HepG2 (cell line): Measurements from ENCODE around the gene PHACTR1. TPM values are rescaled to one million over a fixed set of nuclear protein-coding genes. Genes with fewer than 3 reads are reported as not detected.

ENCODE experiments used
- ATAC-seq: fragments of 200-7000 bp; cut with Tn5 transposase; 3 replicates; pipeline ENCODE4 v1.9.1; 2020; ENCODE audit warnings: mild to moderate bottlenecking, moderate library complexity
- BruUV-seq: library from RNA; stranded (reverse); fragments of 400-500 nt; replicated peaks from 2 replicates; lab custom pipeline; 2021; lab: Mats Ljungman, UMichigan
- CTCF ChIA-PET: fragments of 300-600 bp; formaldehyde crosslinking; extraction: SDS; loops from one replicate; lab custom pipeline; 2021; ENCODE audit warnings: low total read pairs, inconsistent platforms, low intra/inter-chr PET ratio; lab: Yijun Ruan, JAX
- POLR2A ChIA-PET: fragments of 350-600 bp; sonication (Branson Sonifier 250); formaldehyde crosslinking; loops from one replicate; lab custom pipeline; 2020; ENCODE audit warnings: antibody characterized with exemption, inconsistent platforms; lab: Yijun Ruan, JAX
- DNase-seq: peaks from one replicate; pipeline ENCODE4 v3.0.0-alpha.2; 2015; ENCODE audit warnings: low spot score
- FAIRE-seq: peaks from 3 replicates; lab custom pipeline; 2011; peaks lifted over from hg19 to GRCh38; lab: Jason Lieb, UNC
- H2AFZ ChIP-seq: one replicate; pipeline ENCODE4 v1.6.1; 2011; ENCODE audit warnings: low read length, inconsistent platforms
- H3K27ac ChIP-seq: fragments of 300-600 bp; 3 replicates; pipeline ENCODE4 v1.8.0; 2011; ENCODE audit warnings: mixed run types, mild to moderate bottlenecking, mixed read lengths, low read length, inconsistent platforms; ENCODE audit not compliant: insufficient read depth; ENCODE audit errors: extremely low read length
- H3K27me3 ChIP-seq, 2 experiments: fragments of 200-600 bp in 1 of 2; 2 replicates in 1 of 2; 3 replicates in 1 of 2; pipeline versions ENCODE4 v1.6.0 to v1.8.0; 2011; ENCODE audit warnings: low read length in 2 of 2, mild to moderate bottlenecking in 2 of 2, moderate library complexity in 2 of 2, inconsistent platforms in 1 of 2; ENCODE audit not compliant: insufficient read depth in 2 of 2, control insufficient read depth in 1 of 2
- H3K36me3 ChIP-seq, 2 experiments: fragments of 200-600 bp in 1 of 2; replicated peaks in 1 of 2; 2 replicates in 1 of 2; 3 replicates in 1 of 2; pipeline versions ENCODE4 v1.5.1 to v1.8.0; 2011; ENCODE audit warnings: low read length in 2 of 2, inconsistent platforms in 1 of 2; ENCODE audit not compliant: insufficient read depth in 2 of 2, control insufficient read depth in 1 of 2
- H3K4me1 ChIP-seq: 2 replicates; pipeline ENCODE4 v1.5.1; 2012; ENCODE audit warnings: low read length, inconsistent platforms; ENCODE audit not compliant: insufficient read depth
- H3K4me2 ChIP-seq: 2 replicates; pipeline ENCODE4 v1.6.0; 2011; ENCODE audit warnings: low read depth, low read length, inconsistent platforms
- H3K4me3 ChIP-seq, 3 experiments: fragments of 200-600 bp in 1 of 3; sonication (generic), shearing (Covaris generic) in 1 of 3; replicated peaks in 1 of 3; 2 replicates each; pipeline ENCODE4 v1.5.1; 2011 to 2016; ENCODE audit warnings: low read length in 3 of 3, inconsistent platforms in 2 of 3, low read depth in 2 of 3, mild to moderate bottlenecking in 2 of 3, control low read depth in 1 of 3, mixed read lengths in 1 of 3; ENCODE audit not compliant: insufficient read depth in 1 of 3
- H3K79me2 ChIP-seq: one replicate; pipeline ENCODE4 v1.6.1; 2011; ENCODE audit warnings: low read length, inconsistent platforms; ENCODE audit not compliant: insufficient read depth
- H3K9ac ChIP-seq: 2 replicates; pipeline ENCODE4 v1.6.0; 2011; ENCODE audit warnings: mild to moderate bottlenecking, low read depth, low read length, inconsistent platforms; ENCODE audit not compliant: insufficient read depth
- H3K9me3 ChIP-seq: 2 replicates; pipeline ENCODE4 v1.5.1; 2012; ENCODE audit warnings: mild to moderate bottlenecking, low read length
- H4K20me1 ChIP-seq: 2 replicates; pipeline ENCODE4 v1.6.0; 2011; ENCODE audit warnings: inconsistent platforms, mild to moderate bottlenecking, low read length, moderate library complexity; ENCODE audit not compliant: insufficient read depth
- ATF7 ChIP-seq, 2 experiments: fragments of 450-650 bp in 1 of 2; sonication (generic) in 1 of 2; formaldehyde crosslinking in 1 of 2; IDR thresholded peaks; 2 replicates each; pipeline versions ENCODE4 v1.4.0 to v1.6.1; 2016 to 2020; ENCODE audit warnings: antibody characterized with exemption in 1 of 2, mild to moderate bottlenecking in 1 of 2, missing genetic modification reagents in 1 of 2
- EHMT2 ChIP-seq: fragments of 200-600 bp; sonication (generic); IDR thresholded peaks from 2 replicates; pipeline ENCODE4 v1.7.0; 2017; ENCODE audit warnings: antibody characterized with exemption, low read depth, low read length, borderline replicate concordance
- ETV5 ChIP-seq: IDR thresholded peaks from 2 replicates; pipeline ENCODE4 v1.6.1; 2018; ENCODE audit warnings: missing biosample characterization, missing genetic modification reagents, inconsistent platforms, borderline replicate concordance
- FOXC1 ChIP-seq: sonication (generic); formaldehyde crosslinking; IDR thresholded peaks from 2 replicates; pipeline ENCODE4 v1.8.0; 2022; ENCODE audit warnings: mild to moderate bottlenecking, missing genetic modification reagents, borderline replicate concordance
- FOXO4 ChIP-seq: sonication (generic); formaldehyde crosslinking; conservative IDR thresholded peaks from 2 replicates; pipeline ENCODE4 v1.8.1; 2023; ENCODE audit warnings: missing genetic modification reagents
- HMGXB3 ChIP-seq: sonication (generic); formaldehyde crosslinking; IDR thresholded peaks from 2 replicates; pipeline ENCODE4 v1.4.0; 2020; ENCODE audit warnings: missing genetic modification reagents, borderline replicate concordance
- SKI ChIP-seq: fragments of 450-650 bp; IDR thresholded peaks from one replicate; pipeline ENCODE4 v1.6.1; 2018; ENCODE audit warnings: mild to moderate bottlenecking; ENCODE audit not compliant: partially characterized antibody
- TRAFD1 ChIP-seq: sonication (generic); formaldehyde crosslinking; IDR thresholded peaks from 2 replicates; pipeline ENCODE4 v1.5.1; 2020; ENCODE audit warnings: missing genetic modification reagents, mild to moderate bottlenecking, borderline replicate concordance
- ZBTB14 ChIP-seq: sonication (generic); formaldehyde crosslinking; IDR thresholded peaks from 2 replicates; pipeline ENCODE4 v1.4.0; 2020; ENCODE audit warnings: missing genetic modification reagents
- ZNF546 ChIP-seq: sonication (generic); formaldehyde crosslinking; conservative IDR thresholded peaks from 2 replicates; pipeline ENCODE4 v1.8.1; 2023; ENCODE audit warnings: mild to moderate bottlenecking, missing genetic modification reagents
- ZNF674 ChIP-seq: sonication (generic); formaldehyde crosslinking; IDR thresholded peaks from 2 replicates; pipeline ENCODE4 v1.5.0; 2020; ENCODE audit warnings: low read depth, mild to moderate bottlenecking, missing genetic modification reagents
- ZNF816 ChIP-seq: sonication (generic); formaldehyde crosslinking; IDR thresholded peaks from 2 replicates; pipeline ENCODE4 v1.8.0; 2022; ENCODE audit warnings: missing genetic modification reagents, mild to moderate bottlenecking, borderline replicate concordance
- WGBS: methylation state at CpG from one replicate; pipeline ENCODE4 v1.1.6; 2017; ENCODE audit warnings: low lambda C conversion rate; 5-methylcytosine and 5-hydroxymethylcytosine counted together
- in situ Hi-C: cut with HindIII; loops from 2 replicates; pipeline ENCODE4 v1.10.0; 2017; ENCODE audit warnings: low pct_unique_long_range_greater_than_20kb; ENCODE audit not compliant: extremely low pct_ligation_motif_present
- intact Hi-C: fragments of 100-400 bp; cut with micrococcal nuclease; formaldehyde crosslinking; loops from one replicate; pipeline ENCODE4 v1.10.0; 2022; ENCODE audit not compliant: unreplicated experiment
- polyA plus RNA-seq, 8 experiments: library from polyadenylated mRNA; depleted of rRNA in 3 of 8; stranded (reverse) in 7 of 8; unstranded in 1 of 8; fragments of >200 nt; fragmentation: Illumina TruSeq in 4 of 8; extraction: Trizol in 4 of 8; gene quantifications; 2 replicates each; pipeline versions ENCODE4 v1.2.1 to v1.2.3, GENCODE V29; 2011 to 2016; ENCODE audit warnings: low read depth in 4 of 8, missing spikeins in 1 of 8, mixed read lengths in 1 of 8; ENCODE audit not compliant: insufficient read depth in 1 of 8
- total RNA-seq, 5 experiments: library from RNA; depleted of rRNA; stranded (reverse); fragments of >200 nt; fragmentation: Illumina TruSeq; extraction: Trizol; gene quantifications; 2 replicates each; pipeline ENCODE4 v1.2.3, GENCODE V29; 2016; ENCODE audit warnings: low read depth in 1 of 5

PHACTR1 gene
- total and polyA plus RNA-seq, 2 of the 13 experiments (the other 11 are each of a cell fraction or from before 2014, with no cell fraction given): 0.09 TPM; not detected in 1

- in situ Hi-C loops: no loop called here
- CTCF ChIA-PET: no interaction called here
- TF ChIP-seq ZNF816 (CRISPR knock-in tag) (no peak), FOXC1 (no peak), FOXO4 (CRISPR knock-in tag) (no peak), EHMT2 (no peak), TRAFD1 (CRISPR knock-in tag) (no peak), ETV5 (no peak), ATF7 (IDR thresholded peaks at IDR 0.05) (no peak), ATF7 (CRISPR knock-in tag; IDR thresholded peaks at IDR 0.05) (no peak), ZNF674 (CRISPR knock-in tag) (no peak), HMGXB3 (no peak), ZBTB14 (CRISPR knock-in tag) (no peak), ZNF546 (CRISPR knock-in tag) (no peak), SKI (no peak)
These were observed 65.6 kb downstream of the PHACTR1 start for GRCh38 chr6:12782136-12782535.

More at GRCh38 chr6:12782136-12782535, 65.6 kb downstream of the PHACTR1 start:
- no peak overlapping the region for H3K27ac ChIP-seq
- no peaks in the 10 kb centered on the region for H3K36me3 ChIP-seq
- H3K4me1 ChIP-seq: no peaks in the 10 kb centered on the region
- no peak overlapping the region for H2AFZ ChIP-seq
- WGBS: 13% methylated on average over 5 of the region's 5 CpGs
- H4K20me1 ChIP-seq: no peaks in the 10 kb centered on the region
- BruUV-seq: no TSS peak
- POLR2A ChIA-PET: no interaction called here
- no peak for FAIRE-seq
- H3K9me3 ChIP-seq: no peaks in the 10 kb centered on the region
- no peaks in the 10 kb centered on the region for H3K79me2 ChIP-seq
- peaks cover 0 to 6% of the 10 kb centered on the region in 2 experiments; a peak in 1 of 5 replicates for H3K27me3 ChIP-seq
- H3K4me3 ChIP-seq: no peak overlapping the region
- H3K9ac ChIP-seq: no peak overlapping the region
- ATAC-seq: no peak
- intact Hi-C loops: no loop called here
- no peak overlapping the region for H3K4me2 ChIP-seq
- DNase-seq: no peak
